Stimulated activated CD4-positive, alpha-beta T cell treated with anti-CD3 and anti-CD28 coated beads, Interleukin-4, amount 100 ng/mL, for 48 hours (primary cell): ENCODE results near the gene MIDN.

Source experiments
- DNase-seq, 2 donors: peaks; one replicate each; pipeline ENCODE4 v3.0.0-alpha.2; 2020; ENCODE audit warnings: low read depth in 2 of 2

Gene MIDN

DNA sequence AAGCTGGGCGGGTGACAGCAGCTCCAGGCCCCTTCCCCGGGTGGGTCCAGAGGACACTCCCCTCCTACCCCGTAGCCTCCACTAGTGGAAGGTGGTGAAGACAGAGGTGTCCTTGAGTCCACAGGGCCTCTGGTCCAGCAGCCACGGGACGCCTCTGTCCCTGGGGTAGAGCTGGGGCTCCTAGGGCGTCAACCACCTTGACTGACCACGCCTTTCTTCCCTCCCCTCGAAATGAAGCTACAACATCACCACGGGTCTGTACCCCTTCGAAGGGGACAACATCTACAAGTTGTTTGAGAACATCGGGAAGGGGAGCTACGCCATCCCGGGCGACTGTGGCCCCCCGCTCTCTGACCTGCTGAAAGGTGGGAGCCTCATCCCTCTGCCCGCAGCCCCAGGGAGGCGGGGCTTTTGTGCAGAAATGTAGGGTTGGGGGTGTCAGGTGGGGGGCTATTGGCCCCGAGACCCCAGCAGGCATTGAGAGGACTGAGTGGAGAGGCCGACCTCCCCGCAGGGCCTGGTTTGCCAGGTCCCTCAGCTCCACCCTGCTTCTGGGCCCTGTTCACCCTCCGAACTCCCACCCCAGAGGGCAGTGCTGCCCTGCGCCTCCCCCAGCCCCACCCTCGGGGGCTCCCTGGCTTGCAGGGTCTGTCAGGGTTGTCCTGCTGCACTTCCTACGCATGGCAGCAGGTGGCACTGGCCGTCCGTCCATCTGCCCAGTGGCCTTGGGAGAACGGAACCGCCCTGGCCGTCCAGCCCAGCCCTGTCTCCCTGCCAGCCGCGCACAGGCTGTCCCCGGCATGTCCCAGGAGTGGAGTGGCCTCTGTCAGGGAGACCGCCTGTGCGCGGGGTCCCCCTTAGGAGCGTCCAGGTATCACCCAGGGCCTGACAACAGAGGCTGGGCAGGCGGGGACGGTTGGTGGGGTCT is 27.1 kb upstream of the MIDN start:
- DNase-seq, result no peak

DNA sequence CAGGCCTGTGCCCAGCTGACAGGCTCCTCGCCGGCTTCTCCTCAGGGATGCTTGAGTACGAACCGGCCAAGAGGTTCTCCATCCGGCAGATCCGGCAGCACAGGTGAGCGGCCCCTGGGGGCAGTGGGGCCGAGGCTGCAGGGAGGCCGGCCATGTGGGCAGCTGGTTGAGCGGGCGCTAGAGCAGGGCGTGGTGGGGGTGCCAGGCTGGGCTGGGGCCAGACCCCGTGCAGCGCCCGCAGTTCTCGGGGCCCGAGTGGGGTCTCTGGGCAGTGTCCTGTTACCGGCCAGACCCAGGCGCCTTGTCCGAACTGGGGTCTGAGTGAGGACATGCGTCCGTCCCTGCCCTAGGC is 26.5 kb upstream of the MIDN start:
- DNase-seq, result no peak

DNA sequence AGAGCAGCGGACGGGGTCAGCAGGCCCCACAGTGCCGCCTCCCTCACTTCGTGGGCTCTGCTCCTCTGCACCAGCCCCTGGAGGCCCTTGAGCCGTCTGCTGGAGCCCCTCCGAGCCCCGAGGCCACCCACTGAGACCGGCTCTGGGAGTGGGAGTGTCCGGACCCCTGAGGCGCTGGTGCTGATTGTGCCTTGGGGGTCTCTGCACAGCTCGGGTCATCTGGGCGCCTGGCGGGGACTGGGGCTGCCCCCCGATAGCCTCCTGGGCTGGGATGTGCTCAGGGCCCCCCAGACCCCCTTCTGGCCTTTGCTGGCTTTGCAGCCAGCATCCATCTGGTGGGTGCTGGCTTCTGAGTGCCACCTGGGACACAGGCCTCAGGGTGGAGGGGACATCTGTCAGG is 26.0 kb upstream of the MIDN start:
- DNase-seq, result no peak

DNA sequence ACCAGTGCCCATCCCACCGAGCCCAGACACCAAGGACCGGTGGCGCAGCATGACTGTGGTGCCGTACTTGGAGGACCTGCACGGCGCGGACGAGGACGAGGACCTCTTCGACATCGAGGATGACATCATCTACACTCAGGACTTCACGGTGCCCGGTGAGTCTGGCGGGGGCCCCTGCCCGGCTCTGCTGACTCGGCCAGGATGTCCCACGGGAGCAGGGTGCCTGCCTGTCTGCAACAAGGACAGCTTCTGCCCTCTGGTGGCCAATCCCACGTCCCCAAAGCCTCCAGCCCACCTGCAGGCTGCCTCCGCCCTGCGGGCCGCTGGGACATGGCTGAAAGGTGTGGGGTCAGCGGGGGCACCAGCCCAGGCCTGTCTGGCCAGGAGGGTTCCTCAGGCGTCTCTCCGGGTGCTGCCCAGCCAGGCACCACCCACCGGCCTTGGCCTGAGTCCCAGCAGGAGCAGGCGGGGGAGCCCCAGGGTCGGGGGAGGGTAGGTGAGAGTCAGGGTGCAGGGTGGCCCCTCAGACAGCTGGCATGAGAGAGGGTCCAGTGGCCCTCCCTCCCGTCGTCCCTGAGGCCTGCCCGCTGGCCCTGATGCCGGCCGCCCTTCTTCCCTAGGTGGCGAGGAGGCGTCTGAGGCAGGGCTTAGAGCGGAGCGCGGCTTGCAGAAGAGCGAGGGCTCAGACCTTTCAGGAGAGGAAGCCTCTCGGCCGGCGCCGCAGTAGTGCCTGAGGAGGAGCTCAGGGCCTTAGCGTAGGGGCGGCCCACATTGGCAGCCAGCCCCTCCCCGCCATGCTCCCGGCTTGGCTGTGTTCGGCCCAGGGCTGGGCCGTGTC is 25.1 kb upstream of the MIDN start:
- DNase-seq, result no peak

DNA sequence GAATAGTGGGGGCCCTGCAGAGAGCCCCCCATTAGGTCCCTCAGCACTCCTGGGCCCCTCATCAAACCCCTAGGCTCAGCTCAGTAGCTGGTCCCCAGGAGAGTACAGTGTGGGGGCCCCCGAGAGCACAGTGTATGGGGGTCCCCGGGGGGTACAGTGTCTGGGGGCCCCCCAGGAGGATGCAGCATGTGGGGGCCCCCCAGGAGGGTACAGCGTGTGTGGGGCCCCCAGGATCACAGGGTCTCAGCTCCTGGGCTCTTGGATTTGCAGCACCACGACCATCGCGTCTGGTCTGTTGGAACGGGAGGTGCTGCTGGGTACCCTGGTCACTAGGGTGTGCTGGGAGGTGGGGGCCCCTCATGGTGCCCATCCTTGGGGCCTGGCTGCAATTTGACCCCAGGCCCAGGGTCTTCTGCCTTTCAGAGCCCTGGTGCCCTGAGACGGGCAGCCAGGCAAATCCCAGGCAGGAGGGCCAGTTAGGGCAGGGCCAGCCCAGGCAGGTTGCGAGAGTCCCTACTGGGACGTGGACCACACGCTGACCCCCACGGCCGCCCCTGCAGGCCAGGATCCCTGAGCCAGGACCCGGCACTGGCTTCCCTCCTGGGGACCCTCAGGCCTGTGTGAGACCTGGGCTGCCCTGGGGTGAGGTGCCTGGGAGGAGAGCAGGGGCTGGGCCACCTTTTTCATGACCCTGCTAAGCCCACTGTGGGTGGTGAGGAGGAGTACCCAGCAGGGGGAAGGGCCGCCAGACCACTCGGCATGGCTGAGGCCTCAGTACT is 24.1 kb upstream of the MIDN start:
- DNase-seq, result no peak

DNA sequence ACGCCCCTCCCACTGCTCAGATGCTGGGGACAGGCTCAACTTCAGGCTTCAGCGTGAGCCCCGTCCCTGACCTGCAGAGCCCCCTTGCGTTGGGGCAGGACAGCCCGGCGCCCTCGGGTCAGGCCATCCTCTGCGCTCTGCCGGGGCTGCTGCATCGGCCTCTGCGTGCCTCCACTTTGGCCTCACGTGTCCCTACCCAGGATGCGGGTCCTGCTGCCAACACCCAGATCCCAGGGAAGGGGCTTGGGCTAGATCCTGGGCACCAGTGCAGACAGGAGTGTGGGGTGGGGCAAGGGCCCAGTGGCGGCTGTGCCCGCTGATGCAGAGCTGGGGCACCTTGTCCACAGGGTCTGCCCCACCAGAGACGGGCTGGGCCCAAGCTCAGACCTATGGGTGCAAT is 23.5 kb upstream of the MIDN start:
- no peak for DNase-seq

DNA sequence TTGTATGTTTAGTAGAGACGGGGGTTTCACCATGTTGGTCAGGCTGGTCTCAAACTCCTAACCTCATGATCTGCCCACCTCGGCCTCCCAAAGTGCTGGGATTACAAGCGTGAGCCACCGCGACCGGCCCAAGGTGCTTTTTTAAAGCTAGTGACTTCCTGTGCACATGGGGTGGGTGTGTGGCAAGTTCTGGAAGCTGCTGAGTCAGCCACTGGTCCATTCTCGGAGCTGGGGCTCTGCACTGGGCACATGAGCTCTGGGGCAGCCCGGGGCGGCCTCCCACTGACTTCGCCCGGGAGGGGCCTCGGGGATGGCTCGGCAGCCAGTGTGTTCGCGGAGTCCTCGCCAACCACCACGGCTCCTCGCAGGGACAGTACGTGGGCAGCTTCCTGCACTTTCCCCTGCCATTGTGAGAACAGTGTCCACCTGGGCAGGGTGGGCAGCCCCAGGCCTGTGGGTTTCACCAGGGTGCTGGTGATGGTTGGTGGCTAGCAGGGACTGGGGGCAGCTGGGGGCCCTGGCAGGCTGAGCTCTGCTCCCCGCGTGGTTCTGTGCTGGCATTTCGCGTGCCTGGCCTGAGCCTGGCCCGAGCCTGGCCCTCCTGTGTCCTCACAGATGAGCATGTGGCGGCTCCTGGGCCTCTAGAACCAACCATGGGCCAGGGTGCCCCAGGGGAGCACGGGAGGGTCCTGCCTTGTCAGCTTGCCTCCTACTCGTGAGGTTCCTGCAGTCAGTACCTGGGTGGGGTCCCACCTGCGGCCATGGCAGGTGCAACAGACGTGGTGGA is 22.8 kb upstream of the MIDN start:
- DNase-seq, result no peak

DNA sequence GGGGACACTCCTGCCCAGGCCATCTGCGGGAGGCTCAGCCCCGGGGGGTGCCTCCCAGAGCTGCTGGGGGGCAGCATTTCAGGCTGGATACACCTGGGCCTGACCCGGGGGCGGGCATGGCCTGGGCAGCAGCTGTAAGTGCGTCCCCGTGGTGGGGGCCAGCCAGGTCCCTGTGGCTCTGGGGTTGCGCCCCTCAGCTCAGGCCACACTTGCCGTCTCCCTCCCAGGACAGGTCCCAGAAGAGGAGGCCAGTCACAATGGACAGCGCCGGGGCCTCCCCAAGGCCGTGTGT is 22.2 kb upstream of the MIDN start:
- DNase-seq, result no peak

DNA sequence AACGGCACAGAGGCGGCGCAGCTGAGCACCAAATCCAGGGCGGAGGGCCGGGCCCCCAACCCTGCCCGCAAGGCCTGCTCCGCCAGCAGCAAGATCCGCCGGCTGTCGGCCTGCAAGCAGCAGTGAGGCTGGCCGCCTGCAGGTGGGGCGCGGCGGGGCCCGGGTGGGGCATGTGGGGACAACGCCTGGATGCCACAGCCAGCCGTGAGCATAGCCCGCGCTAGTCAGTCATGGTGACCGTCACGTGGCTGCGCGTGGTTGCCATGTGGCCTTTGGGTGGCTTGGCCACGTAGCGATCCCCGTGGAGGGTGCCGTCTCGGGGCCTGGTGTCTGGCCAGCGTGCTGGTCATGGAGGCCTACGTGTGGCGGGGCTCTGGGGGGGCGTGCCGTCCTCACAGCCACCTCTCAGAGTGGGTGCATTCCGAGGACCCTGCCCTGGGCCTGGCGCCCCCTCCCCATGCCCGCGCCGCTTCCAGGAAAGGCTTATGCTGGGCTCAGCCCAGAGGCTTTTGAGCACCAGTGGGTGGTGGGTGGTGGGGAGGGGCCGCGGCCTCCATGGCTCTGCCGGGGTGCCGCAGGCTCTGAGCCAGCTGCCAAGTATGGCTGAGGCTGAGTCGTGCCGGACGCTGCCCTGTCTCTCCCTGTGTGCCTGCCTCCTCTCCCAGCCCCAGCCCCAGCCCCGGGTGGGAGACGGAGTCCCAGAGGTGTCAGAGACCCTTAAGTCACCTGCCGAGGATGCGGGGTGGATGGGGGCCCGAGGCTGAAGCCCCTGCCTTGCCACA is 21.7 kb upstream of the MIDN start:
- no peak for DNase-seq

DNA sequence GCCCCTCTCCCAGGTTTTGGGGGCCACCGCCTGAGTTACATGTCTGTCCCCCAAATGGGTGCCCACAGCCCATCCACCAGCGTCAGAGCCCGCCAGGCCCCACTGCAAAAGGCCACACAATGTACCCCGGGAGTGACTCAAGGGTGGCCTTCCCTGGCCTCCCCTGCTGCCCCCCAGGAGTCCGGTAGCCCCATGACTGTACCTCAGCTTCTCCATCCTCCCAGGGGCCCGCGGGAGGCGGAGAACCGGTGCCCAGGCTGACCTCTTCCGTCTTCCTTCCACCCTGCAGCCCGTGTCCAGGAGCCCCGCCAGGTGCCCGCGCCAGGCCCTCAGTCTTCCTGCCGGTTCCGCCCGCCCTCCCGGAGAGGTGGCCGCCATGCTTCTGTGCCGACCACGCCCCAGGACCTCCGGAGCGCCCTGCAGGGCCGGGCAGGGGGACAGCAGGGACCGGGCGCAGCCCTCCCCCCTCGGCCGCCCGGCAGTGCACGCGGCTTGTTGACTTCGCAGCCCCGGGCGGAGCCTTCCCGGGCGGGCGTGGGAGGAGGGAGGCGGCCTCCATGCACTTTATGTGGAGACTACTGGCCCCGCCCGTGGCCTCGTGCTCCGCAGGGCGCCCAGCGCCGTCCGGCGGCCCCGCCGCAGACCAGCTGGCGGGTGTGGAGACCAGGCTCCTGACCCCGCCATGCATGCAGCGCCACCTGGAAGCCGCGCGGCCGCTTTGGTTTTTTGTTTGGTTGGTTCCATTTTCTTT is 20.9 kb upstream of the MIDN start:
- no peak for DNase-seq

DNA sequence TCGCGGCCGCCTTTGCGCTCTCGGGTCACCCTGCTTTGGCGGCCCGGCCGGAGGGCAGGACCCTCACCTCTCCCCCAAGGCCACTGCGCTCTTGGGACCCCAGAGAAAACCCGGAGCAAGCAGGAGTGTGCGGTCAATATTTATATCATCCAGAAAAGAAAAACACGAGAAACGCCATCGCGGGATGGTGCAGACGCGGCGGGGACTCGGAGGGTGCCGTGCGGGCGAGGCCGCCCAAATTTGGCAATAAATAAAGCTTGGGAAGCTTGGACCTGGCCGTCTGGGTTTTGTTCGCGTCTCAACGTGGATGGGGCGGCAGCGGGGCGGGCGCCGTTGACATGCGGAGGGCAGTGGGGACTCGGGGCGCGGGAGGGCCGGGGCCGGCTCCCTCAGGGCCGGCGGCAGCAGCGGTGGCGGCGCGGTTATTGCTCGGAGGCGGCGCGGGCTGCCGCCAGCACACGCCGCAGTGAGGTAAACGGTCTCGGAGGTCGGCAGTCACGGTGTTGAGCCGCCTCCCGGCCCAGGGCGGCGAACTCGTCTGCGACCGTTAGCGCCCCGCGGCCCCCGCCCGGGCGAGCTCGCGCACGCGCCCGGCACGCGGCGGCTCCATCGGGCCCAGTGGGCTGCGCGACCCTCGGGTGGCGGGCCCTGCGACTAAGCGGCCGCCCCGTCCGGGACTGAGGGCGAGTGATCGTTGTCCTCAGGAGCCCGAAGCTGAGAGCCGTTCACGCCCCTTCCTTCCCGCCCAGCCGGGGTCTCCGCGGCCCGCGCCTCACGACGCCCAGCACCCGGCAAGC is 20.0 kb upstream of the MIDN start:
- no peak for DNase-seq

DNA sequence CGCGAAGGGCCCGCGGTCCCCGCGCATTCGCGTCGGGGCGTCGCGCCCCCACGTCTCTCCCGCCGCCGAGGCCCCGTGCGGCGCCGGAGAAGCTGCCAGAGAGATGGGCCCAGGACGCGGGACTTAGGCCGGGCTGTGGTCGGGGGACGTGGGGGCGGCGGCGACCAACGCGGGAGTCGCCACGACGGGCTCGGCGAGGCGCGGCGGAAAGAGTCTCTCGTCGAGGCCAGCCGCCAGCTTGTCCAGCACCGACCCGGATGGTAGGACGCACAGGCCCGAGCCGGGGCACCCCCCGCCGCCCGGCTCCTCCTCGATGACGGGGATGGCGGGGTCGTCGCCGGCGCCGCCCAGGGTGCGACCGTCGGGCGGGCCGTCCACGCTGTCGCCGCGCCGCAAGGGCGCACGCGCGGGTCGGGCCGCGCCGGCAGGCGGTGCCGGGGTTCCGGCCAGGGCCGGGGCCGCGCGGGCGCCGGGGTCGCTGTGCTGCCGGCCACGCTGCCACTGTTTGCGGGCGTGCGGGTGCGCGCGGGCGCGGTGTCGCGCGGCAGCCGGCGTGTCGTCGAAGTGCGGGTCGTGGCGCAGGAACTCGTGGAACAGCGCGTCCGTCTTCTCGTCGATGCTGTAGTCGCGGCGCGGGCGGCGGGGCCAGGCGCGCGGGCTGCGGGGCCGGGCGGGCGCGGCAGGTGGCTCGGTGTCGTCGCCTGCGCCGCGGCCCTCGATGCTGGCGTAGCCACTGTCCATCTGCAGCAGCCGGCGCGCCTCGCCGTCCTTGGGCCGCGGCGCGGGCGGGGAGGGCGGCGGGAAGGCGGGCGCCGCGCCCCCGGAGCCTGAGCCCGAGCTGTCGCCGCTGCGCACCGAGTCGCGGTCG is 19.1 kb upstream of the MIDN start:
- no peak for DNase-seq

DNA sequence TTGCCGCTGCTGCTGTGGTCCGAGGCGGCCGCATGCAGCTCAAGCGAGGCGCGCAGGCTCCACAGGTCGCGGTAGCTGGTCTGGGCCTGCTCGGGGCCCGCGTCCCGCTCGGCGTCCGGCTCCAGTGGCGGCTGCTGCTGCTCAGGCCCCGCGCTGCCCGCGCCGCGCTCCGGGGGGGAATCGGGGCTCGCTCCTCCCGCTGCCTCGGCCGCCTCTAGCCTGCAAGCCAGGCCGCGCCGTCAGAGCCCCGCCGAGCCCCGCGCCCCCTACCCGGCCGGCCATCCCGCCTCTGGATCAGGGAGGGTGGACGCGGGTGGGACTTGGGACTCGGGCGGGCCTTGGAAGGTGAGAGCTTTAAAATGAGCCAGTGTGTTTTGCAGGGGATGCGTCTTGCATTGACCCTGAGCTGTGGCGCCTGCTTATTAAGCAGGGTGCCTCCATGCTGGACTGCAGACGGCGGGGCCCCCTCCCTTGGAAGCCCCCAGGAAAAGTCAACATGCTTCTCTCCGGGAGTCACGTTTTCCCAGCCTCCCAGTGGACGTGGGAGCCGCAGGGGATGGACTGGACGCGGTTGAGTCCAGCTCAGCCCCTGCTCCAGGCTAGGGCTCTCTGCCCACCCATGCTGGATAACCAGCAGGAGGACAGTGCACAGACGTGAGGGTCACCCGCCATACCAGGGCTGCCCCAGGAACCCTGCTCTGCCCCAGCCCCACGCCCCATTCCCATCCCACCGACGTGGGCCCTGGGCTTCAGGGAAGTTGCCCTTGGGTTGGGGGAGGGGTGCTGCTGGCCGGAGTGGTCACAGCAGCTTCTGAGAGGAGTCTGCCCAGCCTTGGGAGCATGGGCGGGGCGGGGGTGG is 18.2 kb upstream of the MIDN start:
- DNase-seq, result no peak

DNA sequence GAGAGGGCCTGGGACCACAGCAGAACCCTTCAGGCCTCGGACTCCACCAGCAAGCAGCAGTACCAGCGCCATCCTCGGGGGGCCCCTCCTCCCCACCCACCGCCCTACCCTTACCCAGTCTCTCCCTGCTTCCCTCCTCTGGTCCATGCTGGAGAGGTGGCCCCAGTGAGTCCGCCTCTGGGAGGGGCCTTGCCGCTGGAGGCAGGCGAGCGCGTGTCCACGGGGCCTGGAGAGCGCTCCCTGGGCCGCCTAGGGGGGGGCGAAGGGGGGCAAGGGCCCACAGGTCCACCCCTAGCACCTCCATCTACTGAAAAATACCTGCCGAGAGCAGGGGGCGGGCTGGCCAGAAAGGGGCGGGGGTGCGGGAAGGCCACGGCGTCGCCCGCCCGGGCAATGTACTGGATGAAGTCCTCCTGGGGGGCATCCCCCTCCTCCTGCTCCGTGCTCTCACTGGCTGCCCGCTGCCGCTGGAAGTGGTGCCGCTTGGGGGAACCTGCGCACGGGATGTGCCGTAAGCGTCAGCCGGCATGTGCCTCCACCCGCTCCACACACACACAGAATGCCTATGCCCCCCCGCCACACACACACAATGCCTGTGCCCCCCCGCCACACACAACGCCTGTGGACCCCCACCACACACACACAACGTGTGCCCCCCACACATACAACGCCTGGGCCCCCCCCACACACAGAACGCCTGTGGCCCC is 17.4 kb upstream of the MIDN start:
- no peak for DNase-seq

DNA sequence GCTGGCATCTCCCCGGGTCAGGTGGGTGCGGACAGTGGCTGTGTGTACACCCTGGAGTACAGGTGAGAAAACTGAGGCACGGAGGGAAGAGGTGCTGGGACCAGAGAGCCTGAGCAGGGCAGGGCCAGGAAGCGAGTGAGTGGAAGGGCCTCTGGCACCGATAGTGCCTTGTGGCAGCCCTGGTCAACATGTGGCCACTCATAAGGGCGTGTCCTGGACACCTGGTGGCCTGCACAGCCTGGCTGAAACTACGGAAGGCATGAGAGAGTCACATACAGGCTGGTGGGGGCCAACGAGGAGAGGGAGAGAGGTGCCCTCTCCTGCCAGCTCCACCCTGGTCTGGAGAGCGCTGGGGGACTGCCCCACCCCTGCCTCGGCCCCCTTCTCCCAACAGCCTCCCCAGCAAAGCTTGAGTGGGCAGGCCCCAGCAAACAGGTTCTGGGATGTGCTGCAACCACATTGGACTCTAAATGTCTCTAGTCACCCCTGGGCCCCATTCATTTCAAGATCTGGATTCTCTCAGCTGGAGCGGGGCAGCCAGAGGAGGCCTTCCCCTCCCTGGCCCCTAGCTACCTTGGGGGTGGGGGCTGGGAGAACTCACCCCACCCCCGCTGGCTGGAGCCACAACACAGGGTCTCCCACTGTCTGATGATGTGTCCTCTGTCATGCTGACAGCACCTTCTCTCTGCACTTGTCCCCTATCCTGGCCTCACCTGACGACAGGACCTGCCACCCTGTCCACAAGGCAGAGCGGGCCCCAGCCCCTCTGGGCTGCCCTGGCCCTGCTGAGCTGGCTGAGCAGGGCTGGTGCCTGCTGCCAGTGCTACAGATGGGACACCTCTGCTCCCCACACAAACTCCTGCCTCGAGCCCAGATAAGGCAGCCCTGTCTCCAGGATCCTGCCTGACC is 16.4 kb upstream of the MIDN start:
- no peak for DNase-seq

DNA sequence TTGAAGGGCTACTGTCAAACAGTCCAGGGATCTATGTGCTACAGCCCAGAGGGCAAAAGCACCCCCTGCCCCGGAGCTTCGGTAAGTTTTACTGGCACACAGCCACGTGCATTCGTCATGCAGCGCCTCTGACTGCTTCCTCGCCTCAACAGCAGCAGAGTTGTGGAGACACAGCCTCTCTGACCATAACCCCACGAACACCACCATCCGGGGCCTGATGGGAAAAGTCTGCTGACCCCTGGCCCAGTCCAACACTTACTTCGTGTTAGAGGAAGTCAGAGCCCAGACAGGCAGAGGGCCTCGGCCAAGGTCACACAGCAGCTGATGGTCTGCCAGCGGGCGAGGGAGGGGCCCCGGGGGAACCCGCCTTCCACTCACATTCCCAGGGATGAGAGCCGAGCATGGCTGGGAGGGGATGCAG is 15.7 kb upstream of the MIDN start:
- no peak for DNase-seq
